ENCODE measurements around the gene MXD3.

DNA sequence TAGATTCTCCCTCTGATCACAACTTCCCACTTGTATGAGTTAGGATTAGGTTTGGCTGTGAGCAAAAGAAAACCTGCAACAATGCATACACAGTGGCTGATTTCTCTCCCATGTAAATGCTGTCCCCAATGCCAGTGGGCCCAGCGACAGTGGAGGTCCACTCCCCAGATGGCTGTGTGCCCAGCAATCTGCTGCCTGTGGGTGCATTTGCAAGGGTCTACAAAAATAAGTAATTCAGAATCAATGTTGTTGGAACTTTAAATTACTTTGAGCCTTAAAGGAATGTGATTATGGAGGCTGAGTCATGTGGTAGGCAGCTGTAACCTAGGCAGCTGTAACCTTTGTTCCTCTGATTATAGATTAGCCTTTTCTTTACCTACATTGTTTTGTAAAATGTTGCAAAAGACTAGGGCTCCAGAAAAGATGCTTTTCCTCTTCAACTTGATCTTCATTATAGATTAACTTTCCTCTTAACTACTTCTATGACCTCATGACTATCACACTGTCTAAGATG, 14.2 kb upstream of the MXD3 start:
- TF ChIP-seq, protein P1, sequence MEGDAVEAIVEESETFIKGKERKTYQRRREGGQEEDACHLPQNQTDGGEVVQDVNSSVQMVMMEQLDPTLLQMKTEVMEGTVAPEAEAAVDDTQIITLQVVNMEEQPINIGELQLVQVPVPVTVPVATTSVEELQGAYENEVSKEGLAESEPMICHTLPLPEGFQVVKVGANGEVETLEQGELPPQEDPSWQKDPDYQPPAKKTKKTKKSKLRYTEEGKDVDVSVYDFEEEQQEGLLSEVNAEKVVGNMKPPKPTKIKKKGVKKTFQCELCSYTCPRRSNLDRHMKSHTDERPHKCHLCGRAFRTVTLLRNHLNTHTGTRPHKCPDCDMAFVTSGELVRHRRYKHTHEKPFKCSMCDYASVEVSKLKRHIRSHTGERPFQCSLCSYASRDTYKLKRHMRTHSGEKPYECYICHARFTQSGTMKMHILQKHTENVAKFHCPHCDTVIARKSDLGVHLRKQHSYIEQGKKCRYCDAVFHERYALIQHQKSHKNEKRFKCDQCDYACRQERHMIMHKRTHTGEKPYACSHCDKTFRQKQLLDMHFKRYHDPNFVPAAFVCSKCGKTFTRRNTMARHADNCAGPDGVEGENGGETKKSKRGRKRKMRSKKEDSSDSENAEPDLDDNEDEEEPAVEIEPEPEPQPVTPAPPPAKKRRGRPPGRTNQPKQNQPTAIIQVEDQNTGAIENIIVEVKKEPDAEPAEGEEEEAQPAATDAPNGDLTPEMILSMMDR (IDR thresholded peaks at IDR 0.05; ENCODE audit: low read length): no peak
- no peak for TF ChIP-seq EZH2 (IDR thresholded peaks at IDR 0.05; ENCODE audit: borderline replicate concordance, low read length)

Data from OCI-LY1 (cell line).